NCI-H748 treated with DMSO at 0.1 percent for 48 hours (cell line): ENCODE measurements around the gene CCNG1.
"Not testable (repeated sequence)": the region's sequence is repeated elsewhere in the genome, so short reads cannot be mapped to it uniquely, and the experiment has no call there.

Experiments
- DNase-seq: peaks from one replicate; lab custom pipeline; 2025; lab: John Stamatoyannopoulos, UW

CCNG1 gene

DNA sequence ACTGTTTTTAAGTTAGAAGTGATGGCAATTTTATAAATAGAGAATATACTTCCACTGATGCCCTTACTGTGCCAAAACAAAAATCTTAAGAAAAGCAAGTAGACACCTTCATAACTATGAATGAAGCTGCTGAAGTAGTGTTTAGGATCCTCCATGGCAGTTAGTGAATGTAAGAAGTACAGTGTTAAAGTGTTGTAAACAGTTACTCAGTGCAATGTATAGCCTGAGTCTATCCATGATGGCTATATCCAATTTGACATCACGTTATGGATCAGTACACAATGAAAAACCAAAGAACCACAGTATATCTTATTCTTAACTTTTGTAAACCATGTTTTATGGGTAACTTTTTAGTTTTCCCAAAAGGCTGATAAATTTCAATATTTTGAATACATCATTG is 7.1 kb downstream of the CCNG1 start:
- DNase-seq = no peak

DNA sequence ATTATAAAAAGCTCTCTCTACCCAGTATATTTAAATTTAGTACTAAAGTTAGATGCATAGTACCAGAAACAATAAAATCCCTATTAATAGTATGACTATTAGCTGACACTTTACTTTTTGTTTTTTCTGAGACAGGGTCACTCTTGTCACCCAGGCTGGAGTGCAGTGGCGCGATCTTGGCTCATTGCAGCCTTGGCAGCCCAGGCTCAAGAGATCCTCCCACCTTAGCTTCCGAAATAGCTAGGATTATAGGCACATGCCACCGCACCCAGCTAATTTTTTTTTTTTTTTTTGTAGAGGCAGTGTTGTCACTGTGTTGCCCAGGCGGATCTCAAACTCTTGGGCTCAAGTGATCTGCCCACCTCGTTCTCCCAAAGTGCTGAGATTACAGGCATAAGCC is 8.0 kb downstream of the CCNG1 start:
- no peak for DNase-seq

DNA sequence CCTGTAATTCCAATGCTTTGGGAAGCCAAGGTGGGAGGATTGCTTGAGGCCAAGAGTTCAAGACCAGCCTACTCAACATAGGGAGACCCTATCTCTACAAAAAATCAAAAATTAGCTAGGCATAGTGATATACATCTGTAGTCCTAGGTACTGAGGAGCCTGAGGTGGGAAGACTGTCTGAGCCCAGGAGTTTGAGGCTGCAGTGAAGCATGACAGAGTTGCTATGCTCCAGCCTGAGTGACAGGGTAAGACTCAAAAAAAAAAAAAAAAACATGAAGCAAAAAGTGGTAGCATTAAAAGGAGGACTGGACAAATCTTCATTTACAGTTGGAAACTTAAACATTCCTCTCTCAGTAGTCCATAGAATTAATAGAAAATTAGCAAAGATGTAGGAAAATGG is 9.8 kb downstream of the CCNG1 start:
- no peak for DNase-seq

DNA sequence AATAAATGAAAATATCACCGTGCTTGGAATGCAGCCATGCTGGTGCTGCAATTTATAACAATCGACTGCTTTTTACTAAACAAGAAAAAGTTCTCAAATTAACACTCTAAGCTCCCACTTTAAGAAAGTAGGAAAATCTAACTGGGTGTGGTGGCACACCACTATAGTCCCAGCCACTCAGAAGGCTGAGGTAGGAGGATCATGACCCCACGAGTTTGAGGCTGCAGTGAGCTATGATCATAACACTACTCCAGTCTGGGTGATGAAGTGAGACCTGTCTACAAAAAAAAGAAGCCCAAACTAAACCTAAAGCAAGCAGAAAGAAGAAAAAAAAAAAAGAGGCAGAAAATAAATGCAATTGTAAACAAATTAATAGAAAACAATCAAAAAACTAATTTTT is 10.5 kb downstream of the CCNG1 start:
- no peak for DNase-seq

DNA sequence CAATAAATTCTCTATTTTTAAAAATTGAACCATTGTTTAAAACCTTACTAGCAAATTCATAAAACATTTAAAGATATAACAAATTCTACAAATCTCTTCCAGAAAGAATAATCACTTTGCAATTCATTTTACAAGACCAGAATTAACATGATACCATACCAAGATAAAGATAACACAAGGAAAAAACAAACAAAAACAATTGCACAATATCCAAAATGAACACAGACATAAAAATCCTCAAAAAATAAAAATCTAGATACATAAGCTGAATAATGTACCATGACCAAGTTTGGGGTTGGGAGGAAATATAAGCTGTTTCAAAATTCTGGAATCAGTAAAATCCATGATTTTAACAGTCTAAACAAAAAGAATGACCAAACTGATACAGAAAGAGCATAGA is 11.1 kb downstream of the CCNG1 start:
- DNase-seq = no peak

DNA sequence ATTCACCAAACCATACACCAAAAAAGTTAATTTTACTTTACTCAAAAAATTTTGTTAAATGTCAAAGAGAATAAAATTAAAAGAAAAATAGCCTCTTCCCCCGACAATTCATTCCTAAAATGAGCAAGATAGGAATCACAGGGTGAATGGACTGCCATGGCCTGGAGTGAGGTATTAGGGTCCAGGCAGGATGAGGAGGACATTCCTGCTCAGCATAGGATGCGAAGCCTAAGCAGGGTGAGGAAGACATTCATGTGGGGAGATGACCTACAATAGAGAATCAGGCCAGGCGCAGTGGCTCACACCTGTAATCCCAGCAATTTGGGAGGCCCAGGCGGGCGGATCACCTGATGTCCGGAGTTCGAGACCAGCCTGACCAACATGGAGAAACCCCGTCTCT is 14.1 kb downstream of the CCNG1 start:
- no peak for DNase-seq

DNA sequence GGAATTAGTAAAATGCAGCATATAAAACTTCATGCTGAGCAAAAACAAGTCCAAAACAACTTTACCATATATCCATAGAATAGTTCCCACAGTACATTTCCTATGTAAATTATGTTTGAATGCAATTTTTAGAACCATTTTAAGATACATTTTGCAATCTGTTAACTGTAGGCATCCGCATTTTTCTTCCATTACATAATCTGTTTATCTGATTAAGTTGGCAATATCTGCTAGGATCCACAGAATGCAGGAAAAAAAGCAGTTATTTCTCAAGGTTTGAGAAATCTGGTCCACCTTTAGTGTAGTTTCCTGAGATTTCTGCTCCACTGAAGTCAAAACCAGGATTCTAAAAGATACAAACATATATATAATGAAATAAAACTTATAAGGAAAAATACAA is 16.3 kb downstream of the CCNG1 start:
- no peak for DNase-seq

DNA sequence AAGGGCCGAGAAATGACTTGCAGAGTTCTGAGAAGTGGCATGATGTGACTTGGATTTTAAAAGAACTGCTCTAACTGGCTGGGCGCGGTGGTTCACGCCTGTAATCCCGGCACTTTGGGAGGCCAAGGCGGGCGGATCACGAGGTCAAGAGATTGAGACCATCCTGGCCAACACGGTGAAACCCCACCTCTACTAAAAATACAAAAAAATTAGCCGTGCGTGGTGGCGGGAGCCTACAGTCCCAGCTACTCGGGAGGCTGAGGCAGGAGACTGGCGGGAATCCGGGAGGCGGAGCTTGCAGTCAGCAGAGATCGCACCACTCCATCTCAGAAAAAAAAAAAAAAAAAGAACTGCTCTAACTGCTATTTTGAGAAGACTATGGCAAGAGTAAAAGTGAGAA is 18.0 kb downstream of the CCNG1 start:
- DNase-seq = not testable (repeated sequence)

DNA sequence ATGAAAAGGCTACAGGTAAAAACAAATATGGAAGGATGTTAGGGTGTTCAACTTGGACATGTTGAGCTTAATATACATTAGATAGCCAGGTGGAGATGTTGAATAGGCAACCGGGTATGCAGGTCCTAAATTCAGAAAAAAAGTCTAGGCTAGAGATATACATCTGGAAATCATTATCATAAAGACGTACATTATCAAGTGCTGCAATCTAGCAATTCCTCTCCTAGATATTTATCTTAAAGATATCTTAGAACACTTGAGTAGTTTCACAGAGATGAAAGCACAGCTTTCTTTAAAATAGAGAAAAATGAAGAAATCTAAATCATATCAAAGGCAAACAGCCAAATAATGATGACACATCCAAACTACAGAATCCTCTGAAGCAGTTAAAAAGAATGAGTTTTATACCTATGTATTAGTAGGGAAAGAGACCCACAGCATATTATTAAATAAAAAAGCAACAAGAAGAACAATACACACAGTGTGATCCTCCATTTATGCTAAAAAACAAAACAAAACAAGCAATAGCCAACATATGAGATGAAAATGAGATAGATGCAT is 18.7 kb downstream of the CCNG1 start:
- no peak for DNase-seq

DNA sequence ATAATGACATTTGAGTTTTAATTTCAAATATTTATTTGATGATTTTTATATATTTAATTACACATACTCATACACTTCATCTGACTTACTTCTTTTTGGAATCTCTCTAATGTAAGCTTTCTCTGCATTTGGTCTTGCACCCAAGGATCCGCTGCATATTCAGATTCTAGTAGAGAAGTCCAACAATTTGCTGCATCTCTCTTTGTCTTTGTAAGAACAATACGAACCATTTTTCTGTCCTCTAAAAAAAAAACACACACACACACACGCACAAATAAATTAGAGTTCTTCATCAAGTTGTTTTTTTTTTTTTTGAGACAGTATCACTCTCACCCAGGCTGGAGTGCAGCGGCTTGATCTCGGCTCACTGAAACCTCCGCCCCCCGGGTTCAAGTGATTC is 19.4 kb downstream of the CCNG1 start:
- no peak for DNase-seq

DNA sequence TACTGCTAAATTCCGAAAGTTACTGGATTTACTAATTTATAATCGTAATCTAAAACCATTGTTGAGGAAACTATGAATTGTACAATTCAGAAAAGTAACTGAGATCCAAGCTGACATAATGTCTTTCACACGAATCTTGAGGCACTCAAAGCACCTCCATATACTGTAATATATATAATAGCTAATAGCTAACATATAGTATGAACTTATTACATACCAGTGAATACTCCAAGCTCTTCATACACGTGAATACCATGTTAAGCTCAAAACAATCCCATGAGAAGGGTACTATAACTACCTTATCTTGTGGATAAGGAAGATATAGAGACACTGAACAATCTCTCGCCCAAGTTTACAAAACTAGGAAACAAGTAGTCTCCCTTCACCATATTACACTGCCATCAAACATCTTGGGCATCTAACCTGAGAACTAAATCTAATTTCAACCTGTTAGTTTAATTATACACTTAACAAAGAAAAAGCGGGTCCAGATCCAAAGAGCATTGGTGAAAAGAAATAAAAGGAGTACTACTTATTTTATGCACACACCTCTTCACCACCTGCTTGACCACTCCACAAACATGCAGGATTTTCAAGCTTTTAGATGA is 21.5 kb downstream of the CCNG1 start:
- DNase-seq = no peak

DNA sequence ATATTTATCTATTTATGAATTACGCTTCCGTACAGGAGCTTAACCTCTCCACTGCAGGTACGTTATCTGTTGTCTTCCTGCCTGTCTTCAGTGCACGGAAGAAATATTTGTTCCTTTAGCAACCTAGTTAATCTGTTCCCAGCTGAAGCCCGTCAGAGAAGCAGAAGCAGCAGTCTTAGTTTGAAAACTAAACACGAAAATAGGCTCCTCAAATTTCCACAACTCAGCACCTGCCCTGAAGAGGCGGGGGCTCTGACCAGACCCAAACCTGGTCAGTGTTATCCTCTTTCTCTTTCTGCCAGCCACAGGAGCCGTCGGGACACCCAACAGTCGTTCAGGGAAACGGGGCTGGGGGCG is 22.0 kb downstream of the CCNG1 start:
- peak; percentile 73 for DNase-seq

DNA sequence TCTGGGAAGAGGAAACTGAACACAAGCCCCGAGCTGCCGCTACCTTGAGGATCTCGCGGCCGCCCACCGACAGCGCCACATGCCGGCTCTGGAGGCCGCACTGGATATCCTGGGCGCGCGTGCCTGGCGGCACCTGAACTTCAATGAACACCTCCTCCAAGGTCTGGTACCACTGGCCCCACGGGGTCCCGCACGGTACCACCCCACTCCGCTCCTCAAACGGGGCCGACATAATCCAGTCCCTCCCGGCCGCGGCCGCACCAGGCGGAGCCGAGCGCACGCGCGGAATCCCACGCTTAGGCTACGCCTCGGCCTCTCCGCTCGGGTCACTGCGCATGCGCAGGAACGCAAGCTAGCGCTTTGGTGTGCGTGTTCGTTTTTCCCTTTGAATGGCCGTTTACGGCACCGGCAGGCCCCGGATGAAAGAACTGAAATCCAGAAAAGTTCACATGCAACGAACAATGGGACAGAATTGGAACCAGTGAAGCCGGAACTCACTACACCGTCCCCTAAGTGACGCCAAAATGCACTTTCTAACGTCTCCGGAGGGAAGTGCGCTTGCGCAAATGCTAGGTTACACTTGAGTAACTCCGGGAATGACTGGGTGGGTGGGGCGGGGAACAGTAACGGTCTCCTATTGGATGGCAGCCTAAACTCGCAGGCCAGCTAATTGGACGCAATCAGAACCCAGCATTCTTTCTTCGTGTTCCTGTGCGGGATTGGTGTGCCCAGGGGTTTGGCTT is 22.6 kb downstream of the CCNG1 start, which contains the start of gene NUDCD2:
NUDCD2 (minus strand) TSS at position 284 of the 743 bp plus-strand sequence; CDS start at position 232, 52 bp downstream.
- DNase-seq = peak; percentile 98

DNA sequence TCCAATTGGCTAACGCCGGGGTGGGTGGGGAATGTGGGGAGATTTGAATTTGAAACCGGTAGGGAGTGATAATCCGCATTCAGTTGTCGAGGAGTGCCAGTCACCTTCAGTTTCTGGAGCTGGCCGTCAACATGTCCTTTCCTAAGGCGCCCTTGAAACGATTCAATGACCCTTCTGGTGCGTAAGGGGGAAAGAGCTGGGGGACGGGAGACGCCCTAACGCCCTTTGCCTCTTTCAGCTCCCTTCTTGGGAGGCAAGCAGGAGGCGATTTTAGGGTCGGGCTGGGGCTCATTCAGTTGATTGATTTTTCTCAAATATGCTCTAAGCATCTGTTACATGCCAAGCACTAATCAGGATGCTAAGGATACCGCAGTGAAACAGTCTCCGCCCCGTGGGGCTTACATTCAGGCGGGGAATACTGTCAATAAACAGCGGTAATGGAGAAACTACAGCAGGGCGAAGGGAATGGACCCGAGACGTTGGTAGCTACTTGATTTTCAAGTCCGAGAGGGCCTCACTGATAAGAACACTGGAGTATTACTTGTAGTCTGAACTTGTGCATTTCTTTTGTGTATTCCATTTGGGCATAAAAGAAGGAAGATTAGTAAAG is 23.3 kb downstream of the CCNG1 start, which contains the start of gene HMMR:
HMMR (plus strand) TSS at position 71 of the 610 bp plus-strand sequence; CDS start at position 132, 61 bp downstream.
- peak; percentile 77 for DNase-seq

DNA sequence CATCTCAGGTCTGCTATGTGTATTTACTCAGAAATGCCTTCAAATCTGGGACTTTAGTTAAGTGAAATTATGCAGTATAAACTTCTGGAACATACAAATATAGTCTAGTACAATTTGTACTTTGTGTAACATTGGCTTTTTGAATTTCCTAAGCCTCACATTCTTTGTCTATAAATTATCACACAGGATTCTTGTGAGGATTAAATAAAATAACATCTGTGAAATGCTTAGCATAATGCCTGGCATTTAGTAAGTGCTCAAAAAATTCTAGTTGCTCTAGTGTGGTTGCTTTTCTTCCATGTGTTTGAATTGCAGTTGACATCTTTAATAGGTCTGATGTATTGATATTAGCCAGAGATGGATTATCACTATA is 25.7 kb downstream of the CCNG1 start:
- no peak for DNase-seq

DNA sequence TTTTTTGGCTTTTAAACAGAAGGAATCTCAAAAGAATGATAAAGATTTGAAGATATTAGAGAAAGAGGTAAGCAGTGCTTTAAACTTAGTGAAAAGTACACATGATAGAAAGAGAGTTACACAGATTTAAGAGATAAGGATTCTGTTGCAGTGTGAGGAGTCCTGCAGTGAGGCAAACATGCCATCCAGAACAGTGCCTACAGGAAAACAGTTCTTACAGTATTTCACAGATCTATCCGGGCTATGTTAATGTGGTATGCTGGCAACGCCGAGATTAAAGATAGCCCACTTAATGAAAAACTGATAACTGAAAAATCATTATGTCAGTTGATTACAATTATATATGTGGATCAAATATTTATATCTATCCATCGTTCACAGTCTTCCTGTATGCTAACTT is 30.3 kb downstream of the CCNG1 start:
- no peak for DNase-seq

DNA sequence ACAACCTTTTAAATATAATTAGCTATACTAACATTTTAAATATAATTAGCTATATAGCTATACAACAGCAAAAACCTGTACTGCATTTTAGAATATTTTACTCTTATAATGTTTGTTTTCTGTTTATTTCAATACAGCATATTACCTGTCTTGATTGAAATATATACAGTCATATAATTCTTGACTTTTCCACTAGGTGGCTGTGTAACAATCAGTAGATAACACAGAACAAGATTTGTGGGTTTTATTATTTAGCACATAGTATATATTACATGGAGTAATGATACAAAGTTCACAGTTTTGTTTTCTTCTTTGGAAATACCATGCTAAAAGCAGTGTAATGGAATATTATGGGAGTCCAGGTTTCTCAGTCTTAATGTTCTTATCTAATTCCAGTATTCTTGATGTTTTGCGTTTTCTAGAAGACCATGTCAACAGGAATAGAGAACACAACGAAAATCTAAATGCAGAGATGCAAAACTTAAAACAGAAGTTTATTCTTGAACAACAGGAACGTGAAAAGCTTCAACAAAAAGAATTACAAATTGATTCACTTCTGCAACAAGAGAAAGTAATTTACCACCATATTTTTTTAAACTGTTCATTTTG is 36.3 kb downstream of the CCNG1 start:
- DNase-seq = no peak

DNA sequence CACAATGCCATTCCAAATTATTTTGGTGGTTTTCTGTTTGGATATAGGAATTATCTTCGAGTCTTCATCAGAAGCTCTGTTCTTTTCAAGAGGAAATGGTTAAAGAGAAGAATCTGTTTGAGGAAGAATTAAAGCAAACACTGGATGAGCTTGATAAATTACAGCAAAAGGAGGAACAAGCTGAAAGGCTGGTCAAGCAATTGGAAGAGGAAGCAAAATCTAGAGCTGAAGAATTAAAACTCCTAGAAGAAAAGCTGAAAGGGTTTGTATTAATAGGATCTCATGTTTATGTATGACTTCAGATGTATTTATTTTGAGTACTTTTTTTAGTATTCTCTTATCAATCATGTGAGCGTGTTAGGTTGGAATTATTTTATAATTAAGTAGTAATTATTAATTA is 38.0 kb downstream of the CCNG1 start:
- DNase-seq = no peak

DNA sequence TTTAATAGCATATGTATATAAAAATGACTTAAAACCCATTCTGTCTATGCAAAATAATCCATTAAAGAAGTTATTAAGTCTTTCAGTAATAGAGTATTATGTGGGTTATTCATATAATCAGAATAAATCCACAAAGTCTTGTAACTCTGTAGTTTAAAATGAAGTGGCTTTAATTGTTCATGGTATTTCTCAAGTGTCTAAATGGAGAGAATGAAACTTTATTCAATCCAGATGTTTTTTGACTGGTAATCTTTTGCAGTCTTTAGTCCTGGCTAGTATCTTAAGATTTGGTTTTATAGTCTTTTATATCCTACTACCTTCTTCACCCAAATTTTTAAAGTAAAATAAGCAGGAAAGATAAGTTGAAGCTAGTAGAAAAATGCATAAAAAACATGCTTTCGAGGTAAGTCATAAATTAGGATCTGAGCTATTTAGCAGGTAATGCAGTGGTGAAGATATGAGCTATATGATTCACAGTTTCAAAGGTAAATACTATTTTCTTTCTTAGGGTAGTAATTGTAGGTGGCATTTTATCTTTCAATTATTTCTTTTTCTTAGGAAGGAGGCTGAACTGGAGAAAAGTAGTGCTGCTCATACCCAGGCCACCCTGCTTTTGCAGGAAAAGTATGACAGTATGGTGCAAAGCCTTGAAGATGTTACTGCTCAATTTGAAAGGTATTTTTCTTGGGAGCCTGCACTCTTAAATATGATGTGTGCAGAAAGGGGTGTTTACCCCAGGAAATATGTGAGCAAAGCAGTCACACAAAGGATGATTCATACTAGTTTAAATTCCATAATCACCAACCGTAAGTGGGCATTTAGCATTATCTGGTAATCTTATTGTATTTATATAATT is 41.0 kb downstream of the CCNG1 start:
- no peak for DNase-seq

DNA sequence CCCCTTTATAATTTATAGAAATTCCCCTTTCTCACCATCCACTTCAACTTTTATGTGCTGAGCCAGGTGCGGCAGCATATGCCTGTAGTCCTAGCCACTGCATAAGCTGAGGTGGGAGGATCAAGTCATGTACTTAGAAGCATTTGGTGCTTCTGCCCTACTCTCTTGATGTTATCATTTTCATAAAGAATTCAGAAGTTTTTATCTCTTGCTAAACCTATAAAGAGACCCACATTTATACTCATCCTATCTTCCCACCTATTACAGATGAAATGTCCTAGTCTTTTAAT is 41.5 kb downstream of the CCNG1 start:
- no peak for DNase-seq

DNA sequence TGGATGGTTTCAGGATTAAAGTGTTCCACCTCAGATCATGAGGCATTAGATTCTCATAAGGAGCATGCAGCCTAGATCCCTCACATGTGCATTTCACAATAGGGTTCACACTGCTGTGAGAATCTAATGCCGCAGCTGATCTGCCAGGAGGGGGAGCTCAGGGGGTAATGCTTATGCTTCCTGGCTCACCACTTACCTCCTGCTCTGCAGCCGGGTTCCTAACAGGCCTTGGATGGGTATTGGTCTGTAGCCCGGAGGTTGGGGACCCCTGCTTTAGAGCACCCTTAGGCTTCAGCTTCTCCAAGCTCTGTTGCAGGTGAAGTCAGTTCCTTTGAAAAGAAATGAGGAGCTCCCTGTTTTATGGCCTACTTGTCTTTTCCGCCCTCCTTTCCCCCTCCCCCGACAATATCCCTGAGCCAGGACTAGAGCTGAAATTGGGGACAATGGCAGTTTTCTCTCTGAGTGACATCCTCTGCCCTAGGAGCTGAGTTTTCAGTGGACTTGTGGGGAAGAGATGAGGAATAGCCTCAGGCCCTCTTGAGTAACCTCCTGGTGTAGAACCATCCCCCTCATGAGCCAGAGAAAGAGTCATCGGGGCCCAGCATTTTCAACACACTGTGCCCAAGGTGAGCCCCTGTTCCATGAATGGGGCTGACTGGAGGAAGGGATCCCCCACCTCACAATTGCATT is 51.8 kb downstream of the CCNG1 start:
- no peak for DNase-seq

DNA sequence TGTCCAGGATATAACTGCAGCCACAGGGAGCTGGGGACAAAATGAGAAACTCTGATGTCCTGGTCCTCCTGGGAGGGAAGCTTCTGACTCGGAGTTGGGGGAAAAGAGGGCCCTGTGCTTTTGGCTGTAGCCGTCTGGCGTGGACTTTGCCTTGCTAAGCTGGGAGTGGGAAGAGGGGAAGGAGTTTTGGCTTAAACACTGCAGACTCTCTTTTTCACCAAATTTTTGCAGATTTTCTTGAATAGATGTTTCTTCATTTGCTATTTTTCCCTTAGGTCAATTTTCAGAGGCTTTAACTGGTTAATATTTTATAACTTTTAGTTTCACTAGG is 52.3 kb downstream of the CCNG1 start:
- no peak for DNase-seq
